Astrocyte of the cerebellum (primary cell): ENCODE results near the gene DESI1.

Source experiments
- DNase-seq: peaks from one replicate; pipeline ENCODE4 v3.0.0-alpha.2; 2011; ENCODE audit warnings: low read depth
- H3K4me3 ChIP-seq: 2 replicates; pipeline ENCODE4 v1.5.1; 2011; ENCODE audit warnings: mild to moderate bottlenecking, low read depth, low read length, moderate library complexity
- CTCF ChIP-seq: IDR thresholded peaks from 2 replicates; pipeline ENCODE4 v1.5.1; 2012; ENCODE audit warnings: low read length, low read depth, moderate library complexity, mild to moderate bottlenecking; ENCODE audit errors: missing control alignments
- in situ Hi-C: cut with HindIII; loops from 2 replicates; pipeline ENCODE4 v1.10.0; 2017; ENCODE audit warnings: low sequenced_read_pairs

The DESI1 gene

GRCh38 chr22:41557401-41558240 is 63.2 kb downstream of the DESI1 start:
- DNase-seq: no peak
- no peak for TF ChIP-seq CTCF
- in situ Hi-C loops: no loop called here
- H3K4me3 ChIP-seq: no peak overlapping the region

GRCh38 chr22:41556561-41556960 is 64.3 kb downstream of the DESI1 start:
- TF ChIP-seq CTCF: no peak
- in situ Hi-C loops: no loop called here
- no peak for DNase-seq
- H3K4me3 ChIP-seq: no peak overlapping the region

GRCh38 chr22:41555325-41555982 is 65.4 kb downstream of the DESI1 start:
- no peak for DNase-seq
- in situ Hi-C loops: no loop called here
- H3K4me3 ChIP-seq: no peak overlapping the region
- no peak for TF ChIP-seq CTCF

GRCh38 chr22:41551877-41552582 is 68.8 kb downstream of the DESI1 start:
- no peak for DNase-seq
- no peak for TF ChIP-seq CTCF
- H3K4me3 ChIP-seq: no peak overlapping the region
- in situ Hi-C loops: no loop called here

- DNase-seq: no peak
- in situ Hi-C loops: no loop called here
- no peak for TF ChIP-seq CTCF
- H3K4me3 ChIP-seq: no peak overlapping the region
Measured at GRCh38 chr22:41550952-41551491, 69.8 kb downstream of the DESI1 start.

- H3K4me3 ChIP-seq: no peak overlapping the region
- DNase-seq: no peak
- in situ Hi-C loops: no loop called here
- no peak for TF ChIP-seq CTCF
Measured at GRCh38 chr22:41548830-41549211, 72.0 kb downstream of the DESI1 start.
